Lung (tissue), 12 donors: Measurements from ENCODE around the gene PRKG1. TPM values are rescaled to one million over a fixed set of nuclear protein-coding genes. Genes with fewer than 3 reads are reported as not detected.

Experiments
- ATAC-seq: fragments of 200-7000 bp; cut with Tn5 transposase; one replicate; pipeline ENCODE4 v1.9.1; 2020; ENCODE audit warnings: moderate number of reproducible peaks; ENCODE audit not compliant: insufficient read depth, low FRiP score
- DNase-seq, 3 donors: peaks; one replicate each; pipeline ENCODE4 v3.0.0-alpha.2; 2013 to 2017
- H3K27ac ChIP-seq, 2 donors: one replicate each; pipeline ENCODE4 v1.5.1; 2013; ENCODE audit warnings: mild to moderate bottlenecking in 2 of 2, moderate library complexity in 2 of 2, control low read depth in 1 of 2, inconsistent platforms in 1 of 2, low read depth in 1 of 2, low read length in 1 of 2
- H3K27me3 ChIP-seq, 3 donors: one replicate each; pipeline ENCODE4 v1.5.1; 2013; ENCODE audit warnings: low read length in 2 of 3; ENCODE audit not compliant: control insufficient read depth in 3 of 3, insufficient read depth in 3 of 3
- H3K36me3 ChIP-seq, 4 donors: one replicate each; pipeline ENCODE4 v1.5.1; 2013; ENCODE audit warnings: low read length in 4 of 4, mild to moderate bottlenecking in 1 of 4, moderate library complexity in 1 of 4; ENCODE audit not compliant: control insufficient read depth in 4 of 4, insufficient read depth in 4 of 4
- H3K4me1 ChIP-seq, 5 donors: one replicate each; pipeline ENCODE4 v1.5.1; 2013; ENCODE audit warnings: low read length in 5 of 5, mild to moderate bottlenecking in 2 of 5, moderate library complexity in 1 of 5; ENCODE audit not compliant: control insufficient read depth in 5 of 5, insufficient read depth in 5 of 5
- H3K4me3 ChIP-seq: one replicate; pipeline ENCODE4 v1.5.1; 2013; ENCODE audit warnings: mild to moderate bottlenecking, control low read depth, moderate library complexity
- H3K9ac ChIP-seq, 2 donors: one replicate each; pipeline ENCODE4 v1.5.1; 2013; ENCODE audit warnings: low read length in 2 of 2, control low read depth in 1 of 2; ENCODE audit not compliant: insufficient read depth in 1 of 2
- H3K9me3 ChIP-seq, 4 donors: one replicate each; pipeline ENCODE4 v1.5.1; 2013; ENCODE audit warnings: low read length in 3 of 4, mild to moderate bottlenecking in 1 of 4, moderate library complexity in 1 of 4; ENCODE audit not compliant: control insufficient read depth in 4 of 4, insufficient read depth in 3 of 4
- CTCF ChIP-seq: IDR thresholded peaks from 2 replicates; pipeline ENCODE4 v1.5.1; 2012; ENCODE audit warnings: mild to moderate bottlenecking; ENCODE audit errors: control extremely low read depth, extremely low read depth
- WGBS, 2 donors: extraction: QIAGEN DNeasy Blood & Tissue Kit; methylation state at CpG; one replicate each; pipeline ENCODE4 v1.1.7; 2013; 5-methylcytosine and 5-hydroxymethylcytosine counted together
- polyA plus RNA-seq, 2 donors: library from polyadenylated mRNA; stranded (reverse); fragments of 200-250 nt; gene quantifications; one replicate each; pipeline ENCODE4 v1.2.1, GENCODE V29; 2013
- total RNA-seq, 2 donors: library from RNA; depleted of rRNA in 1 of 2; stranded (reverse); fragments of >200 nt in 1 of 2; gene quantifications; one replicate each; pipeline ENCODE4 v1.2.1, GENCODE V29; 2014 to 2021
- donor health status: control.
- donor health status: control.
- donor health status: Bipolar disorder and iron deficiency.
- donor health status: healthy.
- donor health status: DM: yes; HTN: yes; CAD: no.

Gene PRKG1
- total and polyA plus RNA-seq, 4 donors, result 2.1 to 50.8 (median 15.1) TPM

GRCh38 chr10:51394039-51394438, 319.8 kb downstream of the PRKG1 start:
- Histone ChIP-seq H3K27ac (no peak overlapping the region), H3K4me1 (peaks cover 0 to 13% (median 3%) of the 10 kb centered on the region in 5 donors), H3K4me3 (no peak overlapping the region), H3K9ac (no peak overlapping the region), H3K36me3 (no peaks in the 10 kb centered on the region), H3K27me3 (no peaks in the 10 kb centered on the region), H3K9me3 (no peaks in the 10 kb centered on the region)
- DNase-seq (no peak), ATAC-seq (no peak)
- TF ChIP-seq CTCF, result no peak
- 85 to 91% methylated on average over 3 of the region's 3 CpGs for WGBS, 2 donors

- Histone ChIP-seq H3K27ac (peak overlapping the region in 1 of 2 donors; percentile 55), H3K9me3 (no peaks in the 10 kb centered on the region), H3K27me3 (no peaks in the 10 kb centered on the region), H3K4me1 (peaks cover 0 to 9% (median 3%) of the 10 kb centered on the region in 5 donors), H3K4me3 (no peak overlapping the region), H3K9ac (no peak overlapping the region), H3K36me3 (no peaks in the 10 kb centered on the region)
- 67 to 80% methylated on average over 3 of the region's 3 CpGs for WGBS, 2 donors
- TF ChIP-seq CTCF, result no peak
- ATAC-seq (no peak), DNase-seq (peak in 1 of 3 donors; percentile 19)
These were observed 323.0 kb downstream of the PRKG1 start for GRCh38 chr10:51397244-51397643.

GRCh38 chr10:51397695-51398094, 323.4 kb downstream of the PRKG1 start:
- Histone ChIP-seq H3K9ac (no peak overlapping the region), H3K4me1 (peaks cover 0 to 9% (median 3%) of the 10 kb centered on the region in 5 donors), H3K27ac (peak overlapping the region in 1 of 2 donors; percentile 55), H3K36me3 (no peaks in the 10 kb centered on the region), H3K9me3 (no peaks in the 10 kb centered on the region), H3K27me3 (no peaks in the 10 kb centered on the region), H3K4me3 (no peak overlapping the region)
- no peak for TF ChIP-seq CTCF
- 58 to 75% methylated on average over 2 of the region's 2 CpGs for WGBS, 2 donors
- DNase-seq (peak in 2 of 3 donors; percentile 32 to 64), ATAC-seq (peak; percentile 43)

GRCh38 chr10:51399840-51400239, 325.6 kb downstream of the PRKG1 start:
- no peaks in the 10 kb centered on the region for H3K9me3 ChIP-seq
- no peak for TF ChIP-seq CTCF
- H3K4me1 ChIP-seq, result peaks cover 0 to 12% (median 3%) of the 10 kb centered on the region in 5 donors
- 82 to 91% methylated on average over 6 of the region's 6 CpGs for WGBS, 2 donors
- H3K27ac ChIP-seq, result no peak overlapping the region
- H3K36me3 ChIP-seq, result no peaks in the 10 kb centered on the region
- no peaks in the 10 kb centered on the region for H3K27me3 ChIP-seq
- no peak for ATAC-seq
- DNase-seq, result no peak
- H3K4me3 ChIP-seq, result no peak overlapping the region
- H3K9ac ChIP-seq, result no peak overlapping the region
